ENCODE data around the gene ENTREP1.

- TF ChIP-seq POLR2AphosphoS5 (IDR thresholded peaks at IDR 0.05; ENCODE audit: low read depth, low read length) (no peak), TAF1 (IDR thresholded peaks at IDR 0.05; ENCODE audit: borderline replicate concordance, insufficient read depth, low read length) (no peak), REST (IDR thresholded peaks at IDR 0.05; ENCODE audit: insufficient read depth in 1 of 2, low read depth in 2 of 2, low read length in 2 of 2) (no peak)
These were observed 104.3 kb downstream of the ENTREP1 start for GRCh38 chr9:69429281-69429680.
